NCI-H2081 treated with DMSO at 0.1 percent for 48 hours (cell line): ENCODE results near the gene BTG4.

Source experiments
- DNase-seq: peaks from one replicate; lab custom pipeline; 2025; lab: John Stamatoyannopoulos, UW

BTG4 gene

GRCh38 chr11:111537336-111537860 is 25.2 kb upstream of the BTG4 start:
- no peak for DNase-seq

DNA sequence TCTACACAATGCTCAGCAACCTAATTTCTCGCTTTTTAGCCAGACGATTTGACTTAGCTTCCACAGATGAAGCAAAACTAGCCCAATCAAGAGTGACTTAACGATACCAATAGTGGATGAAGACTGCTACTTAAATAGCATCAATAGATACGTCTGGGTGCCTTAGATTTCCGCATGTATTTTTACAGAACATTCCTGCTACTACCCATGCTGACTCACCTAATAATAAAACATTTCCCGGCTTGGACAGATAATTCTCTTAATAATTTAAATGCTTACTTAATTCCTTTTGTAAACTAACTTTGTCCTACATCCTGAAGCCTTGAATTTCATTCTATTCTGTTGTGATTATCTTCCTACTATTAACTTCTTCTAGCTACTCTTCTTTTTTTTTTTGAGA is 23.1 kb upstream of the BTG4 start:
- DNase-seq, result no peak

DNA sequence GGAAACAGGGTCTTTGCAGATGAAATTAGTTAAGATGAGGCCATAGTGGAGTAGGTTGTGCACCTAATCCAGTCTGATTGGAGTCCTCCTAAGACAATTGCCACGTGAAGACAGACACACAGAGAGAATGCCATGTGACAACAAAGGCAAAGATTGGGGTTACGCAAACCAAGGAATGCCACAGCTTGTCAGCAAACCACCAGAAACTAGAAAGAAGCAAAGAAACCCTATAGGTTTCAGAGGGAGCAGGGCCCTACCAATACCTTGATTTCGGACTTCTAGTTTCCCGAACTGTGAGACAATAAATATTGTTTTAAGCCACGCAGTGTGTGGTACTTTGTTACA is 20.2 kb upstream of the BTG4 start:
- no peak for DNase-seq

DNA sequence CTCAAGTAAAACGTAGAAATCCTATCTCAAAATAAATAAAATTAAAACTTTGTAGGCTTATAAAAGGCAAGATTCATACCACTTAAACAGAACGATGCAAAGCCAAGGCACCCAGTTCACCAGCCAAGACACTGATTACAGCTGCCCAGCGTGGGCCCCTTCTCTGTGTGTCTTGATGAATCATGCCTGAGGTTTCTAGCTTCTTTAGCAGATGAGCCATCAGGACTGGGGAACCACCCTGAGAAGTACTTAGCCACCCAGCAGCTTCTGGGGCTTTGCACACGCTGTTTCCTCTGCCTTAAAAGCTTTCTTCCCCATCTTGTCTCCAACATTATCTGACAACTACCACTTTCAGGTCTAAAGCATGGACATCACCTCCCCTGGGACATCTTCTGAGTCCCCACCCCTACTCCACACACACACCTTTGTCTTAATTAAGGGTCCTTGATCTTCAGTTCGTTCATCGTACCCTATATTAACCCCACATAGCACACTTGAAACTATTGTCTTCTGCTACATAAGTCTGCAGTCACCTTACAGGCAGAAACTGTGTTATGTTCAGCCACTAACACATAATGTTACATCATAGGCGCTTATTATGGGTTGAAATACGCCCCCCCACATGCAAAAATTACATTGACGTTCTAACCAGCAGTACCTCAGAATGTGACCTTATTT is 19.6 kb upstream of the BTG4 start:
- DNase-seq, result no peak

DNA sequence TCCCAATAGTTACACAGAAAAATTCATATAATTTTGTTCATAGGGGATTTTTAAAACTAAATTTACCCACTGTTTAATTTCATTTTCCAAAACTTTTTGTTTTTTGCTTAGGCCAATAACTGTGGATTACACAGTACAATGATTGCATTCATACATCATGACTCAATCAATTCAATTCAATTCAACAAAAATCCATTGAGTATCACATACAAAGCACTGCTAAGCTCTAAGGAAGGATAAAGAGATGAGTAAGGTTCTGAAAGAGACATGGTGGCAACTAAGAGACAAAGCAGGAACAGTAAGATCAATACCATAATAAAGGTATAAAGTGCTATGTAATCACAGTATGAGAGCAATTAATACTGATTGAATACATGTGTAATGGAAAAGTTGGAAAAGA is 18.9 kb upstream of the BTG4 start:
- no peak for DNase-seq

- DNase-seq, result no peak
Measured at GRCh38 chr11:111530091-111530490, 17.9 kb upstream of the BTG4 start.

GRCh38 chr11:111528557-111528956 is 16.4 kb upstream of the BTG4 start:
- DNase-seq, result no peak

DNA sequence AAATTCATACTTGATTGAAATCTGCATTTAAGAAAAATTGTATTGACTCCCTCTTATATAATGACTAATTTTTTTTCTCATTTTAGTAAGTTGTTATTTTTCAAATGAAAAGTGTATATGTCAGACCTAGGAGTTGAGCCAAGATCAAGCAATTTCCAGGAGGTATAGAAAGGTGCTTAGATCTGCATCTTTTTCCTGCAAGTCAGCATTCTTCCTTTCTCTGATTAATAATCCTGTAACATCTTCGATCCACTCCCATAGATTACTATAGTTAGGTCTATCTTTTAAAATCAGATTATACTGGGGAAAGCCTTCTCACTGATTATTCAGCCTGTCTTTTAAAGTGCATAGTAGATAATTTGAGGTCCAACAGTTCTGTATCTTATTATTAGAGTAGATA is 15.1 kb upstream of the BTG4 start:
- DNase-seq, result no peak

GRCh38 chr11:111526501-111526900 is 14.3 kb upstream of the BTG4 start:
- no peak for DNase-seq

DNA sequence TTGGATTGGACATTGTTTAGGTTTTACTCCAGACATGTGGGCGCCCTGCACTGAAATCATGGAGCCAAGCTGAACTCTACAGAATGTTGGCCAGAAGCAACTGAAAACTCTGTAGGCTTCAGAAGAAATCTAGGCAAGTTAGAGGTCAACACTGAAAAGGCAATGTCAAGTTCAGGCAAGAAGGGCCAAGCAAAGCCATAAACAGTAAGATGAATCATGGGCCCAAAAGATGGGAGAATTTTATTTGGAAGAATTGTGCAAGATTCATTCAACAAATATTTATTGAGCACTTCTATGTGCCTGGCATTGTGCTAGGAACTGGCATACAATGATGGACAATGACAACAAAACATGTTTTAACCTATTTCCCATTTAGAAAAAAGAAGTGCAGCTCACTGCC is 13.3 kb upstream of the BTG4 start:
- no peak for DNase-seq

- DNase-seq, result no peak
Measured at GRCh38 chr11:111524056-111524455, 11.9 kb upstream of the BTG4 start.

- DNase-seq, result no peak
Measured at GRCh38 chr11:111523343-111523742, 11.2 kb upstream of the BTG4 start.

- no peak for DNase-seq
Measured at GRCh38 chr11:111522426-111522825, 10.2 kb upstream of the BTG4 start.

- no peak for DNase-seq
Measured at GRCh38 chr11:111521135-111521534, 8.9 kb upstream of the BTG4 start.

DNA sequence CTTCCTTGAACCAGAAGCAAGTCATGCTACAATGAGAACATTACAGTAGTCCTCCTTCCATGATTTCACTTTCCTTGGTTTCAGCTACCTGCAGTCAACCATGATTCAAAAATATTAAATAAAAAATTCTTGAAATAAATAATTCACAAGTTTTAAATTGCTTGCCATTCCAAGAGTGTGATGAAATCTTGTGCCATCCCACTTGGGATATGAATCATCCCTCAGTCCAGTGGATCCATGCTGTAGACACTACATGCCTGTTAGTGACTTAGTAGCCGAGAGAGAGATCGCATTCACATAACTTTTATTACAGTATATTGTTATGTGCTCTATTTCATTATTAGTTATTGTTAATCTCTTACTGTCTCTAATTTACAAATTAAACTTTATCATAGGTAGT is 8.4 kb upstream of the BTG4 start:
- no peak for DNase-seq

DNA sequence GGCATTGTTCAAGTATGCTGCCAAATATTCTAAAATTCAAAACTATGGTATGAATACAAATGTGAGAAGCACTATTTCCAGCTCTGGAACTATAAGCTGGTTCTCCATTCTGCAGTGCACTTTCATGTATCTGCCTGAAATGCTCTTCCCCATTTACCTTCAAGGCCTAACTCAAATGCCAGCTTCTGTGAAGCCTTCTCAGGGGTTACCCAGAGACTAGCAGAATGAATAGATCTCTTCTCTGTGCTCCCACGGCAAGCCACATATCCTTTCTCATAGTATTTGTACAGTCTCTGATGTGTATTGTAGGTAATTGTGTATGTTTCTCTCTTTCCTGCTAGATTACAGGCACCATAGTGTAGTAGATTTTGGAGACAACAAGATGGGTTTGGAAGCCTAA is 6.5 kb upstream of the BTG4 start:
- no peak for DNase-seq

DNA sequence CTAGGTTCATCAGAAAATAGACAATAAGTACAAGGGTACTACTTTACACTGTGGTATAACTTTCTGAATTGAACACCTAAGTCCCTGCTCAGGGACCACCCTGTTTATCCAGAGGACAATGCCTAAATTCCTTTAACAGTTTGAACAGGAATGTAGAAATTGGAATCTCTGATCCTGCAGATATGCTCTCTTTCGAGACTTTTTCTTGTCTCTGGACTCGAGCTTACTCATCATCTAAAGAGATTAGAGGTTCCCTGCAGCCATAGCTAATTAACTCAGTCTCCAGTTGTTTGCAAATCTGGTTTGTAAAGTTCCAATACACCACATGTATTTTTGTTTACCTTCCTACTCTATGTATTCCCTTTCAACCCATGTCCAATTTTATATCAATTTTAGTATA is 3.4 kb upstream of the BTG4 start:
- no peak for DNase-seq

DNA sequence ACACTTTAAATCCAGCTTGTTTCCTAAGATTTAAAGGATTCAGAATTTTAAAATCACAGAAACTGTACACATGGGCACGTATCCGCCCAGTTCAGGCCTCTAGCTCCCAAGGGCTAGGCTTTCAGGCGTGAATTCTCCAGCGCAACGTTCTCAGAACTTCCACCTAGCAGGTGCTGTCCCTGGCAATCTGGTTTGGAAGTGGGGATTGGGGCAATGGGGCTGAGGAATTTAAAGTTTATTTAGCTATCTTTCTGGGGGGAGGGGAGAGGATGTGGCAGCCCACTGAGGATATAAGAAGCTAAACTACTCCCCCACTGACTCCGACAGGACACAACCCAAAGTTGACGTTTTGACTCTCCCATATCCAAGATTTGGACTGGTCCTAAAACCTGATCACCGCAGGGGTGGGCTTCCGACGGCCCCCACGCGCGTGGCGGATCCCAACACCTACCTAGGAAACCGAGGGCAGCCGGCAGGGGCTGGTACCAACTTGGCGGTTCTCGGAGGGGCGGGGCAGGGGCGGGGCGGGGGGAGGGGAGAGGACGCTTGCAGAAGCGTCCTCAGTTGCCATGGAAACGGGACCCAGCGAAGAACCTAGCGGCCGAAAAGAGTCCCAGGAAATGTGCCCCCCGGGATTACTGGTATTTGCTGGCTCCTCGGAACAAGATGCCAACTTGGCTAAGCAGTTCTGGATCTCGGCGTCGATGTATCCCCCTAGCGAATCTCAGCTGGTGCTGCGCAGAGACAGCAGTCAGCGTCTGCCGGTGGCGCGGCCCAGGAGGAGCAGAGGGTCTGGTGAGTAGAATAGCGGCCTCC is 2.2 kb upstream of the BTG4 start, which contains the start of gene HOATZ:
HOATZ (plus strand) TSS at position 563 of the 816 bp plus-strand sequence; CDS start at position 570, 7 bp downstream.
- DNase-seq, result no peak

DNA sequence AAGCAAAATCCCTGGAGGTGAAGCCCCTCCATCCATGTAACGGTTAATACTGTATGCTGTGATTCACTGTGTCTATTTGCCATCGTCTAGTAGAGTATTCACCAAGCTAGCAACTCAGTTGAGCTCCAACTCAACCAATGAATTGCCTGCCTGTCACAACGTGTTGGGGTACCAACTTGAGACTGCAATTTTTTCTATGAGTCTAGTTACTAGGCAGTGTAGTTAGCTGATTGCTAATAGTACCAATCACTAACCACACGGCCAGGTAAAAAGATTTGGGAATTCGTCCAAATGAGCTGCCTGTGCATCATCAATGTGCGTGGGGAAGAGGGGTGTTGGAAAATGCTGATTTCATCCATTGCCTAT is 1.0 kb upstream of the BTG4 start:
- no peak for DNase-seq

GRCh38 chr11:111510311-111510710 is 1.9 kb downstream of the BTG4 start:
- DNase-seq, result no peak

DNA sequence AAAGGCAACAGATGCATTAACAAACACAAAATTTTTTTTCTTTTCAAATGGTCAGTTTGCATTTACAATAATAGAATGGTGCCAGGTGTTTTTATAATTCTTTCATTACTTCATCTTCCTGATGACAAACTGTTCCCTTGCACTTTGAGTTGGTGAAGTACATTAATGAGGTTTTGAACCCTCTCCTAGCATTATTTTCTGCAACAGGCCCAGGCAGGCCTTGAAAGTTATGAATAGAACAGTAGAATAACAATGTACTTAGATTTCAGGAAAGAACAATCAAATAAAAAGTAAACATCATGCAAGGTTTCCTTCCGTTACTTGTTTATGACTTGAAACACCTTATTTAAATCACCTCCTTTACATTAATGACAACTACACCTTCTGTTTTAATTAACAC is 9.6 kb downstream of the BTG4 start:
- no peak for DNase-seq

DNA sequence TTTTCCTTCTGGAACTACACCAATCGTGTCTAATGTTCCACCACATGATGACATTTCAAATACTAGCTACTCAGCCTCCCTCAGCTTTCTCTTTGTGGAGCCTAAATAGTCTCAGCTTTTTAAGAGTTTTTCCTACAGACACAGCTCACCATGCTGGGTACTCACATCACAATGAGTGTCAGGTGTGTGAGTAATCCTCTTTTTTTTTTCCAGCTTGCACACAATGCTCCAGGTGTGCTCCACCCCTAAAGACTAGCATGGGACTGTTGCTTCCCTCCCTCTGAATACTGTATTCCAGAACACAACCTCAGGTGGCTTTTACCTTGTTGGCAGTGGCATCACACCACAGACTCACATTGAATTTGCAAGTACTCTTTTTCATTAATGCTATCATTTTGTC is 11.7 kb downstream of the BTG4 start:
- DNase-seq, result no peak

- no peak for DNase-seq
Measured at GRCh38 chr11:111499483-111499882, 12.7 kb downstream of the BTG4 start.

DNA sequence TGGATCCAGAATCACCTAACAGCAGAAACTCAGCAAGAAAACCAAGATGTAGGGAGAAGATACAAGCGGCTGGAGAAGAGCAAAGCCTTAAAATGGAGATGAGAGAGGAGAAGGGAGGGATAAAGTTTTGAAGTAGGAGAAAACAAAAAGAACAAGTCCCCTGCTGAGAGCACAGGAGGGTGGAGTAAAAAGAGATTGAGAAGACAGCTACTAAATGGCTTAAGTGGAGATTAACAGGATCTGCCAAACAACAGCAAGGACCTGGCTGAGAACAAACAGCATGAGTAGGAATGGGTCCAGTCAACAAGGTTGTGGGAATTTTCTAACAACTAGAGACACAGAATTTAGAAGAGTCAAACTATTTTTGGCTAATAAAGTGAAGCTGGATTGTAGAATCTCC is 18.1 kb downstream of the BTG4 start:
- no peak for DNase-seq
